Stimulated activated naive CD4-positive, alpha-beta T cell (primary cell): Measurements from ENCODE around the gene PPP2R5E.

ENCODE experiments used
- DNase-seq, 6 experiments: peaks; one replicate each; lab custom pipeline; 2025; lab: John Stamatoyannopoulos, UW

Gene PPP2R5E

DNA sequence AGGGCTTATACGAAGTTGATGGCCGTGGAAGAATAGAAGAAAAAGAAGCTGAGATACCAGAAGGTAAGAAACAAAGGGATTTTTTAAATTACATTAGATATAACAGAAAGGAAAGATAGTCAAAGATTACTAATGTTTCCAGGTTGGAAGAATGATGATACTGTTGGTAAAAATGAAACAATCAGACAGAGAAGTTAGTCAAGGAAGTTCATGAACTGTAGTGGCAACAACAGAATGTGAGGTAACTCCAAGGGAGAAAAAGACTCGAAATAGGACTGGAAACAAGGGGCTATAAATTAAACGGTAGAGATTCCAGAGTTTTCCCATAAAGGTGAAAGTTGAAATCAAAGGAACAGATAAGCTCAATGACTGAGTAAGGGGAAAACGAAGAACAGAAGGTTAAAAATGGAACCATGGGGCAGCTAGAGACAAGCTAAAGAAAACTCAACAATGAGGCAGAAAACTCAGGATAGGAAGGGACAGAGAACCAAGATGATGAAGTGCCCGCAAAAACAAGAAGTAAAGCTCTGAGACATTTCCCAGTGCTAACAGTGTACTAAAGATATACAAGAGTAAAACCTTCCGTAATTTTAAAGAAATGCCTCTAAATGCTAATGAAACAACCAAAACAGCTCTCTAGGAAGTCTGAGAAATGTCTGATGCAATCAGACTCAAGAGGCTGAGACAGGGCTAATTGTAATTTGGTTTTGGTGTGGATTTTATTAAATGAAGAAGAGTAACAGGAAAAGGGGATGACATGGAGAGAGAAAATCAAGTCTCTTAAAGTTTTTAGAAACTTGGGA, 70.0 kb downstream of the PPP2R5E start:
- no peak for DNase-seq

DNA sequence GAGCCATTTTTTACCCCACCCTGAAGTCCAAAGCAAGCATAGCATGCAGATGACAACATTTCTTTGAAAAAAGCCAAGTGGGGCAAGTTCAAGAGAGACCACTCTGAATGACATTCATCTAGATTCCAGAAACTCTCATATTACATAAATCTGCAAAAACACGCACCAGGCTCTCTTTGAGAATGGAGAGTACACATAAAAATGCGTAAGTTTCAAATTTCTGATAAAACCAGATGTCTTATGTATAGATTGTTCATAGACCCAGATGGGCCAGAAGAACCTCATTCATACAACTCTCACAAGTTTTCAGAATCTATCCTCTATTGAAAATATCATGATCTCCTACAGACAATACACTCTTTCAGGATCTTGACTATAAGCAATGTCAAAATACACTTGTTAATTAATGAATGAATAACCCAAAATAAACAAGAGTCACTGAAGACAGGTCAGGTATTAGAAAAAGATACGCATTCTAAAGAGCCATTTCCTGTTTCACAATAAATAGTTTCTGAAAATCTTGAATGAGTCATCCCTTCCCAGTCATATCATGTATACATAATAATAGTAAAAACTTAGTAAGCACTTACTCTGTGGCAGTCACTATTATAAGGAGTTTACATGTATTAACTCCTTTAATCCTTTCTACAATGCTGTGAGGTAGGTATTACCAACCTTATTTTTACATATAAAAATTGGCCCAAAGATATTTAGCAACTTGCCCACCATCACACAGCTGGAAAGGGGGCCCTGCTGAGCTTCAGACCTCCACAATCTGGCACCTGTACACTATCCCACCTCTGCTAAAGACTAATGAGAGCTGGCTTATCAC, 72.0 kb downstream of the PPP2R5E start:
- DNase-seq: no peak

DNA sequence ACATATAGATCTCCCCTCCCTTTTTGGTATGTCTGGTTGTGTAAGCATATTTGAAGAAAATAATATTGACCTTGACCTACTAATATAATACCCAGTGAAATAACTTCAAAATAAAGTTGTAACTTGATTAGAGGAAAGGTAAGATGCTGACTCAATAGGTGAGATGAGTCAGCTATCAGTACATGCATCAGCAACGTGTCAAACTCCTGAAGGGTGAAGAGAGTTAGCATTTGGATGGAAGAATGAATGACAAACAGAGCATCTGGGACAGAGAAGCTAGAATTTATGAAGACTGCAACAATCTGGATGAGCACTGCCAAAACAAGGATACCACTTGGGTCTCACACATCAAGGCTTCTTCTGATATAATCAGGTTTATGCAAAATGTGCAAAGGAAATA, 74.9 kb downstream of the PPP2R5E start:
- DNase-seq: no peak

DNA sequence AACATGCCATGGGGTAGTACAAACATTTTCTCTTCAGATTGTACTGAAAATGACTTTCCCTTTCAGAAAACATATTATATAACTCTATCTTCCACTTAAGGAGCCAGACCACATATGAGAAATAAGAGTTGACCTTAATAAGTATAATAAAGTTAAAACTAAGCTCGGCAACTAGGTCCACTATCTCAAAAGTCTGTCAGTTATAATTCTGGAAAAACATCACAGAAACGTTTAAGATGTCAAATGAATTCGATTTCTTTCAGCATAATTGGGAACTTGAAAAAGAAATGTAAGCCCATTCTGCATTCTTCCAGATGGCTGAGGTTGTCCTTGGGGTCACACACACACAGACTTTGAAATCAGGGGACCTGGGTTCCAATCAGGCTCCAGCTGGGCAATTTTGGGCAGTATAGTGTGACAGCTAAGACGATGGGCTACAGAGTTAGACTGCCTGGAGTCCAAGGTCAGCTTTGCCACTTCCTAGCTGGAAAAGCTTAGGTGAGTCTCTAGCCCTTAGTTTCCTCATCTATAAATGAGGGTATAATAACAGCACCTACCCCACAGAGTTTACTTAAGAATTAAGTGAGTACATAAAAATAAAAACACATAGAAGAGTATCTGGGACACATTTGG, 75.6 kb downstream of the PPP2R5E start:
- no peak for DNase-seq

DNA sequence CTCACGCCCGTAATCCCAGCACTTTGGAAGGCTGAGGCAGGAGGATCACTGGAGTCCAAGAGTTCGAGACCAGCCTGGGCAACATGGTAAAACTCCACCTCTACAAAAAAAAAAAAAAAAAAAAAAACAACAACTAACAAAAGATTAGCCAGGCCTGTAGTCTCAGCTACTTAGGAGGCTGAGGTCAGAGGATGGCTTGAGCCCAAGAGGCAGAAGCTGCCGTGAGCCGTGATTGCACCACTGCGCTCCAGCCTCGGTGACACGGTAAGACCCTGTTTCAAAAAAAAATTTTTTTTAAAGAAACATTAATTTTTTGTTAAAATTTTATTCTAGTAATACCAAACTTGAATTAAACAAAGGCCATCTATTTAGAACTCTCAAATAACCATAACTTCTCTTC, 77.8 kb downstream of the PPP2R5E start:
- no peak for DNase-seq

DNA sequence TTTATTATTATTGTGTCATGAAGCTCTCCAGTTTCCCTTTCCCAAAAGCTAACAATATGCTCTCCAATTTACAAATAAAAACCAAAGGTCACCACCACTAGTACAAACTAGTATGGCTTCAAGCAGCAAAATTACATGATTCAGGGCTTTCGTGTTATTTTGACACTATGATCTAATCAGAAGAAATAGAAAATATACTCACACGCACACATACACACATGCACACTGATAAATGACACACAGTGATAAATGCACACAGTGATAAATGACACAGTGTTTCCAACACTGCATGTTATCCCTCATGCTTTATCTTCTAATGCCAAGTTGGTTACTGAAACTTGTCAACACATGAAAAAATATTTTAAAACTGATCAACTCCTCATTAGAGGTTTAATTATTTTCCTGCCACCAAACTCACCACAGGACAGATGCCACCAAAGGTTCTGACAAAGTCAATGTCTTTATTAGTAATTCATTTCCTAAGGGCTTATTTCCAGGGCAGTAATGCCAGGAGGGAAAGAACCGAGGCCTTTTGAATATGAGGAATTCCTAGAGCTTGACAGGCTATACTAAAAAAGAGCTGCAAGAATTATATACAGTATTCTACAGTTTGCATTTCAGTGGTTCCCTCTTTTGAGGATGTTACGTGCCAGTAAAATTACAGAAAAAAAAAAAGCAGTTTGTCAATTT, 82.4 kb downstream of the PPP2R5E start:
- DNase-seq: no peak

DNA sequence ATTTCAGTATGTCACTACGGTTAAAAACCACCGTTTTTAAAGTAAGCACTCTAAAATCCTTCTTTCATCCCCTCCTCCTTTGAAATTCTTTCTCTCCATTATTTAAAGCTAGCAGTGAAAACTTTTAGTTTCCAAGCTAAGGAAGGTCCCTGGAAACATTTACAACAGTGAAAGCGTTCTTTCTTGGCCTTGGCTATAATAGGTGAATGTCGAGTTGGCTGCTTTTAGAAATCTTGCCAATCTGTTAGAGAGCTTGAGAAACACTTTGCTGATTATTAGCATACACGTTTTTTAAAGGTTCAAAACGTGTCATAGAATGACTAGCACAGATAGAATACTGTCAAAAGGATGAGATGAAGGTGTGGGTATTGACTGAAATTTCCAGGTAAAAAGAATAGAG, 83.4 kb downstream of the PPP2R5E start:
- DNase-seq: no peak

DNA sequence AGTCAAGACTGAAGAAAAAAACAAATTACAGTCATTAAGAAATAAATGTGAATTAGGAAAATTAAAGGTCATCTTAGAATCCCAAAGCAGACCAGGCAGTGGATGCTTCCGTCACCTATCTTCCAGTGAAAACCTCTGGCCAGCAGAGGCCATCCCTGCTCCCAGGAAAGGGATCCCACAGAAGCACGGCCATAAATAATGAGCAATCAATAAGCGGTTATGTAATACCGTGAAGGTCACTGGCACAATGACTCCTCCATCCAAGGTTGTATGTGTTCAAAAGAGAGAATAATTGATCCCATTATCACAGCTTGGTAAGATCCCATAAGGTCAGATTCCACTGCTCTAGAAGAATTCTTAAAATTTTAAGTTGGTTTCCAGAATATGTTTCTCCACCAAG, 85.7 kb downstream of the PPP2R5E start:
- no peak for DNase-seq

DNA sequence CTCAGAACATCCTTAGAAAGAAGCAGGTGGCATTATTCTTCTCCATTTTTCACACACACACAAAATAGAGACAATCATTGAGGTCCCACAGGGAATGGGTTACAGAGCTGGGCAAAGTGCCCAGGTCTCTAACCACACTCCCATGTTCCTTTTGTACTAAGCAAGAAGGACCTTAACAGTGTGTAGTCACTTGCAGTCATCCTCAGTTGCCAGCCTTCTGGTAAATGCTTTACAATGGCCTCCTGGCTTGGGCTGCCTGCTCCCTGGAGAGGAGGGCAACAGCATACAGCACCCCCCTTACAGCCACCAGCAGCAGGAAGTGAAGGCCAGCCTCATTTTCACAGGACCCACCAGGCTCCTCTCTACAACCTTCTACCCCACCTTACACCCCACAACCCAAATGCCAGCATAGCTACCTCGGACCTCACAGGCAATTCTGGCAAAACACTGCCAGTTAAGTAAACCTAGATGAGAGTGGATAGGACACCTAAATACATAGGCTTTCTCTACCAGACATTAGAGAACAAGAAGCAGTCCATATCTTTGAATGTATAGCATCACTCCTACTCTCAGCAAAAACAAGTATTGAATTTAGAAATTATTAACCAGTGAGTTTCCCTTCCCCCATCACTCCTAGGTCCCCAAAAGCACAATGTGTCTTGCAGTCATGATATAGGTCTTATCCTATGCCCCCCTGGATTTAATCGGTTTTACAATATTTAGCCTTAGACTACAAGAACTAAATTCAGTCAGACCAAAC, 88.1 kb downstream of the PPP2R5E start:
- DNase-seq: no peak

DNA sequence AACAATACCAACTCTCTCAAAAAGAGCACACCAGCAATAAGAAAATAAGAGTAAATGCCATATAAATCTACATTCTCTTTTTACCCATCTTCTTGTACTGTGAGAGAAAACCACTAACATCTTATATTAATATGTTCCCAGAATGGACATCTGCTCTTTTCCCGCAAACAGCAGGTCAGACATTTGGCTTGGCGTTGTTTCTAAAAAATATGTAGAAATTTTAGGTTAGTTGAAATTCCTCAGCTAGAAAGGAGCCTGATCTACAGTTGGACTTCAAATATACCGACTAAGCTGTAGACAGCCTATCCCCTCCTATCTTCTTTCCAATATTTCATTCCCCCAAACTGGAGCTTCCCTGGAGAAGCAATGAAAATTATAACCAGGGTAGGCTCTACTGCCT, 88.7 kb downstream of the PPP2R5E start:
- no peak for DNase-seq

DNA sequence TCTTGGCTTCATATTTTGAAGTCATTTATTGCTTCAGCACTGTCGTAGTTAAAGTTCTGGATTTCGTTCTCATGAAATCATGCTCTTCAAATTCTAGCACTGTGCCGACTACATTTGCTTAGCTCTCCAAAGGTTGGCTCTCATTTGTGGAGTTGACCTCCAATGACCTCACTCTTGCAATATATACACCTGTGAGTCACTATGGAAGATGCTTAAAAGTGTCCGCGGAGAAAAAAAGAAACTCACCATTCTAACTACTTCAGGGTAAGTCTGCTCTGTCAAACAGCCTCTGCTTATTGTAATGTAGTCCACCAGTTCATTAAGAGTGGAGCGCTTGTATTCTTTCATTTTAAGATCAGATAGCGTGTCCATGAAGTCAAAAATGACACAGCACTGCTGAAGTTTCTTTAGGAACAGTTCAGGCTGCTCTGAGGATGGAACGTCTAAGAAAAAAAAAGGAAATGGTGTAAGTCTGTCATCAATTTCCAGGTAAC, 89.7 kb downstream of the PPP2R5E start:
- no peak for DNase-seq

DNA sequence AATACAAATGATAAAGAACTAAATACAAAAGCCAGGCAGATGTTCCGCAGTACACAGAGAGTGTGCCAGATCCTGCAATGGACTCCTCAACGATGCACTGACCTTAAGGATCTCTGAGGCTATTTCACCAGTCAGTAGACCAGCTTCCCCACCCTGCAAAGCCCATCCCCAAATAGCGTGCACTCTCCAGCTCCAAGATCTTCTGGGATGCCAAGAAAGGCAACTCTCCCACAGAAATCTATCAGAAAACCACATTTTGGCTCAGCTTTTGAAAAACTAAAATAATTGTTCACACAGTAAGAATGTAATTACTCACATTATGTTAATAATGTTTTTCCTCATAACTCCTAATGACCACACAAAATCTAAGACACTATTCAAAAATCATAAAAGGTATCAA, 90.4 kb downstream of the PPP2R5E start:
- DNase-seq: no peak

DNA sequence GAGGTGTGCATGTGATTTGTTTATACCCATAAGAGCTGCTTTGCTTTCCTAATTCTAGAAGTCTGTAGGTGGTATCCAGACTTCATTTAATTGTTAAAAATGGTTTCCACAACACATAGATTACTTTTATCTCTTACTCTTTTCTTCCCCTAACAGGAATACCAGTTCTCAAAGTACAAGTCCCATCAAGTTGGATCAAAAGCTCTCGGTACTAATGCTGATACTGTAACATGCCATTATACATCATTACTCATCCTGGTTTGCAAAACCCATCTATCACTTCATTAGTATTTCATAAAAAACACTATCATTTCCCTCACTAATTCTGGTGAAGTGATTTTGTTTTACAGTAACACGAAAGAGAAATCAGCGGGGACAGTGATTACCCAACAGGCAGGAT, 94.3 kb downstream of the PPP2R5E start:
- DNase-seq: no peak

DNA sequence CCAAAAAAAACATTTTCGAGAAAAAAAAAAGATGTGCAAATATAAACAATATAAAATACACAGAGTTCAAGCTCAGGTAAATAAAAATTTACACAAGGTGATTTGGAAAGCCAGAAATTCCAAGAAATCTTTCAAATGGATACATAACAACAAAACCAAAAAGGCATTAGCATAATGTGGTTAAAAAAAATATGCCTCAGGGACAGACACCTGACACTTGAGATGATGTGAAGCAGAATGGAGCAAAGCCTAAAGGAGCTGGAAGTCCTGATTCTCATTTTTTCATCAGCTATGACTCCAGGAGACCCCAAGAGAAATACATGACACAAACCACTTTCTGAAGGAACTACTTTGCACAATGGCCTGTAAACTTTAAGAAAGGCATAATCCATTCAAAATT, 98.6 kb downstream of the PPP2R5E start:
- no peak for DNase-seq

DNA sequence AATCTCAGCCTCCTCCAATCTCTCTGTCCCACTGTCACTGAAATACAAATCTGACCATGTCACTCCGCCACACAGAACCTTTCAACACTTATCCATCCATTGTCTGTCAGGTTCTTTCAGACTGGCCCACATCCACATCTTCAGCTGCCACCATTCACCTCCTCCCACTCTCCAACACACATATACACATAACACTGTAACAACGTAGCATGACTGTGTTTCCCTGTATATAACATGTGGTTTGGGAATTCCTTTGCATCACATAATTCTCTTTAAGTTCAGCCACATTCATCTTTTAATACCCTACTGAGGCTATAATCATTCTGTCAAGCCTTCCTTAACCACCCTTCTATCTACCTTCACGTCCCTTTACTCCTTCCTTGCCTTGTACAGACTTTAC, 99.2 kb downstream of the PPP2R5E start:
- no peak for DNase-seq

DNA sequence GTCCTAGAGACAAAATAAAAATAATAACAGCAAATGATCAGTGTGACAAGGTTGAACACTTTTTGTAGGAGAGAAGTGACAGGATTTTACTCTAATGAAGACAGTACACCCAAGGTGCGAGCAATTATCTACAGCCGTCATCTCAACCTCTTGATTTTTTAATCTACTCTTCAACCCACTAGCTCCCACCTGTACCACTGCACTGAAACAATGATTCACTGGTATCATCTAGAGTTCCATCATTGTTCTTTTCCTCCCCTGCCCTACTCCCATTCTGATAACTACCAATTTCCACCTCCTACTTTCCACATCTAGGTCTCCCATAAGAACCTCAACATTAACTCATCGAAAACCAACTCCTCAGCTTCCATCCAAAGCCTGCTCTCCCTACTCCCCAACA, 99.8 kb downstream of the PPP2R5E start:
- DNase-seq: no peak

DNA sequence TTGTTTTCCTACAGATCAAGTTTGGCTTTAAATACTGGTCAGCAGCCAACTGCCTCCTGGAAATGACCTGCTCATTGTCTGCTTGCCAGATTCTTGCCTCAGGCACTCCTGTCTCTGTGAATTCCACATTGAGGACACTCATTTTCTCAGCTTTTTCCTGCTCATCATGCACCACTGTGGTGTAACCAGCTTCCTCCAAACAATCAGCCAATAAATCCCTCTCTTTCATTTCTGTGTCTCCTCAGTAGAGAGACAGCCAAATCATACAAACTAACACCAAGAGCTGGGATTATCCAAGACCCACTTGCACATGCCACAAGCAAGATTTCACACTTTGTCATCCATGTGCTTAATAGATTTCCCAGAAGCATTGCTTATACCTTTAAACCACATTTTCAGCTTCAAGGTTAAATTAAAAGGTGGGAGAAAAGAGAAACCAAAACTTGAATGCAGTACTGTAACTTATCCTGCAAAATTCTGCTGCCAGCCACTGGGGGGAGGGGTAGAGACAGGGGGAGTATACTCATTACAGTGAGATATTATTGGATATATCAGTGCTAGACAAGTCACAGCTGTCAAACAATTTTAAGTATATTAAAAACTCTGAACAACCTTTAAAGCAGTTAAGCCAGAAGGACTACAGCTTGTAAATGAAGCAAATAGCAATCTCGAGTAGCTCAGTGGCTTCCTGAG, 105.0 kb downstream of the PPP2R5E start:
- DNase-seq: peak in 2 of 6 experiments; percentile 2 to 3

DNA sequence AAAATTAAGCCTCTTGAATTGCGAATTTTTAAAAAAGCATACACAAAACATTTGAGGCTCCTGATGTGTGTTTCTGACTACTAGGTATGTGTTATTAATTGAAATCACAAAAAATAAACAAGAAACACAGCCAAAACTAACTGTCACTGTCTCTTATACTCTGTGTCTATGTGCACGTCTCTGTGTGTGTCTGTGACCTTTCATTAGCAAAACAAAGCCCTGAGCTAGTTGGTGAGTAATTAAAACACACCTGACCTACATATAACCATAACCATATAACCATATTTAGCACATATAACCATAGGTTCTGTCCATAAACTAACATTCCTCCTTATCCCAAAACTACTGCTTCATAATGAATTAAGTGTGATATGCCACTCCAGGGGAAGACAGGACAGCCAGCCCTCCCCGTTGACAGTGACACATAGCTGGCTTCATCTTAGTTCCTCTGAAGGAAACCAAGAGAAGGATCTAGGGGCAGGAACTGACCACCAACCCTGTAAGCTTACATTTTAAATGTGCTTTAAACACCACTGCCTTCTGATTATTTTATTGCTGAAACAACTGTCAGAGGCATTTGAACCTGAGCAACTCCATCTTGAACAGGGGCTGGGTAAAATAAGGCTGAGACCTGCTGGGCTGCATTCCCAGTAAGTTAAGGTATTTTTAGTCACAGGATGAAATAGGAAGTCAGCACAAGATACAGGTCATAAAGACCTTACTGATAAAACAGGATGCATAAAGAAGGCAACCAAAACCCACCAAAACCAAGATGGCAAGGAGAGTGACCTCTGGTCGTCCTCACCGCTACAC, 106.7 kb downstream of the PPP2R5E start:
- DNase-seq: no peak

DNA sequence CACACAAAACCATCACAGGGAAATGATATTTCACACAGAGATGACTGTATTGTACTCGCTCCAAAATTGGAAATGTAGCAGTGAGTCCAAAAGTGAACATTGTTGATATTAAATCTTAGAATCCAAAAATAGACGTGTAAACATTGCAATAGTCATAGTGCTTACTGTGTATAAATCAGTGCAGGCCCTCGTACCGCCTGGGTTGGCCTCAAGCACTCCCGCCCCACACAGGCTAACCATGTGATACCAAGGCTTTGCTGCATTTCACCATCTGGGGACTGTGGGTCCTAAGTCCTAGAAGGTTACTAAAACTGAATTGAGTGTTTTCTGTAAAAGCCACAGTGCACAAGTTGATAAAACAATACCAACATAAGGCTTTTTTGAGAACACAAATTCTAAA, 107.3 kb downstream of the PPP2R5E start:
- no peak for DNase-seq

DNA sequence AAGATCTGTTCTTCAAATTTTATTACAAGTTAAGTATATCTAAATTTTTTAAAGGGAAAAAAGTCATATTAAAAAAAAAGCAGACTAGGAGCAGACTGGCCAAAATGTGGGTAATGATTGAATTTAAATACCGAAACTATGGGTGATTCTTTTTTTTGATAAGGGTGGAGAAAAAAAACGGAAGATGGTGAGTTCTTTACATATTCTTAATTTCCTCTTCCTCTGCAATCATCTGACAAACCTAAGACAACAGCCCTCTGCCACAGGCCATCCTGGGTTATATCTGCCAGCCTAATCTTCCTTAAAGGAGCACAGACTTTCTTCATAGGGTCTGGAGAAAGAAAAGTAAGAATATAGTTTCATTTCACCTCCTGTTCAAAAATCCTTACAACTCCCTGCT, 108.0 kb downstream of the PPP2R5E start:
- DNase-seq: no peak
